Skeletal muscle cell (primary cell): ENCODE results near the gene PAGE4.

Experiments
- DNase-seq: peaks from one replicate; pipeline ENCODE4 v3.0.0-alpha.2; 2010; ENCODE audit warnings: low read depth
- H3K4me3 ChIP-seq: 2 replicates; pipeline ENCODE4 v1.5.1; 2011; ENCODE audit warnings: low read depth, mild to moderate bottlenecking, control low read depth, low read length, moderate library complexity

PAGE4 gene, protein sequence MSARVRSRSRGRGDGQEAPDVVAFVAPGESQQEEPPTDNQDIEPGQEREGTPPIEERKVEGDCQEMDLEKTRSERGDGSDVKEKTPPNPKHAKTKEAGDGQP

GRCh38 chrX:49829016-49829415 lies at the start of gene PAGE4:
PAGE4 (plus strand) TSS chrX:49829303; CDS start chrX:49830429, 1,126 bp downstream.
- DNase-seq: no peak
- H3K4me3 ChIP-seq: no peak within 1 kb of the TSS

DNA sequence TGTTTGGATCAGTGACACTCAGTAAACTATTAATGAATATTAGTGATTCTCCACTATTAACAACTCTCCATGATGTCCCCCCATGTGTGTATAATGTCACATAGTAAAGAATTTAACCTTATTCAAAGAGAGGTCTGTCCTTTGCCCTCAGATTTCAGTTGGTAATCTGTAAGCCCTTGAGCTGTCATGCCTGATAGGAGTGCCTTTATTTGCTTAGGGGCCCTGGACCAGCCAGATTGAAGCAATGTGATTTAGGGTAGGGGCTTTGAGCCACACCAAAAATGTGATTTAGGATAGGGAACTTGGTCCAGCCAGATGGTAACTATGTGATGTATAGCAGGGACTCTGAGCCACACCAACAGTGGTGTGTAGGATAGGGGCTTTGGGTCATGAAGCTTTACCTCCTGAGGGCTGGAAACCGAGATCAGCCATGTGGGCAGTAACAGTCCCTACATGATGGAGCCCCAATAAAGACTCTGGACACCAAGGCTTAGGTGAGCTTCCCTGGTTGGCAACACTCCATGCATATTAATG lies 44.3 kb upstream of the PAGE4 start:
- H3K4me3 ChIP-seq: no peak overlapping the region
- no peak for DNase-seq

DNA sequence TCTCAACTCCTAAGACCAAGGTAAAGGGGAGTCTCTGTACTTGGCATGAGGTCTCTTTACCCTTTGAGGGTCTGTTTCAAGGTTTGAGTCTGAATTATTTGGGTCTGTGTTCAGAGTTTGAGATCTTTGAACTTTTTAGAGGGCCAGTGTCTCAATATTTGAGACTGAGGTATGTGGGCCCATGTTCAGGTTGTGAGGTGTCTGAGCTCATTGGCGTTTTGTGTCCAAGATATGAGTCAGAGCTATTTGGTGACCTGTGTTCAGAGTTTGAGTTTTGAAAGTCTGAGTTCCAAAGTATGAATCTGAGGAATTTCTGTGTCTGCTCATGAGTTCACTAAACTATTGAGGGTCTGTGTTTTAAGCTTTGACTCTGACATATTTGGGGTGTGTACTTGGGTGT lies 36.7 kb upstream of the PAGE4 start:
- no peak for DNase-seq
- no peak overlapping the region for H3K4me3 ChIP-seq

- H3K4me3 ChIP-seq: no peak overlapping the region
- no peak for DNase-seq
These were observed 35.4 kb upstream of the PAGE4 start for GRCh38 chrX:49793686-49794085.

DNA sequence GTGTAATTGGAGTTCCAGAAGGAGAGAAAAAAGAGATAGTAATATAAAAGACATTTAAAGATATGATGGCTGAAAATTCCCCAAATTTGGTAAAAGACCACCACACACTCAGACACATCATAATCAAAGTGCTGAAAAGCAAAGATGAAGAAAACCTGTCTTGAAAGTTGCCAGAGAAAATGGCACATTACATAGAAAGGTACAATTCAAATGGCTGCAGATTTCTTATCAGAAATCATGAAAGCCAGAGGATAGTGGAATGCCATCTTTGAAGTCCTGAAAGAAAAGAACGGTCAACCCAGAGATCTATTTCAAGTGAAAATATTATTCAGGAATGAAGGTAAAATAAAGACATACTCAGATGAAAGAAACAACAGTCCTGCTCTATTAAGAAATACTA lies 29.3 kb upstream of the PAGE4 start:
- no peak for DNase-seq
- H3K4me3 ChIP-seq: no peak overlapping the region

DNA sequence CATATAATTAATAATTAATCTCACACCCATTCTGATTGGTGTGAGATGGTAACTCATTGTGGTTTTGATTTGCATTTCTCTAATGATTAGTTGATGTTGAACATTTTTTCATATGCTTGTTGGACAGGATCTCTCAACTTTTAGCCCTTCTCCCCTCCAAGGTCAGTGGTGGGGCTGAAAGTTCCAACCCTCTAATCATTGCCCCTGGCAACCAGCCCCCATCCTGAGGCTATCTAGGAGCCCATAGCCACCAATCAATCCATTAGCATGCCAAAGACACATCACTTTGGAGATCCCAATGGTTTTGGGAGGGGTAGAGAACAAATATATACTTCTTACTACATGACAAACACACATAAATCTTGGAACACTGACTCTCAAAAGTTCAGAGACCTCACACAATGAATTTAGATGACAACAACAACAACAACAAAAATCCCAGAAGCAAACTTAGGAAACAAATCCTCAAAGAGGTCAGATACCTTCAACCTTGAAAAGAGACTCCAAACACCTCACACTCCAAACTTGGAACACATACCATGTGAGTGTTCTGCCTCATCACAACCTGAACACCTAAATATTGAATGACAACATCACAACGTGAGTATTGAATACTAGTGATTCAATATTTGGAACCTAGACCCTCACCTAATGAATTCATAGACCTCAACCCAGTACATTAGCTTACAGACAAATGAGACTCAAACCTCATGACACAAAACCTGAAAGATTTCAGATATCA lies 19.0 kb upstream of the PAGE4 start:
- no peak overlapping the region for H3K4me3 ChIP-seq
- DNase-seq: no peak

GRCh38 chrX:49812177-49812576 lies 16.9 kb upstream of the PAGE4 start:
- DNase-seq: no peak
- no peak overlapping the region for H3K4me3 ChIP-seq

- no peak for DNase-seq
- H3K4me3 ChIP-seq: no peak overlapping the region
These were observed 12.7 kb upstream of the PAGE4 start for GRCh38 chrX:49816435-49816834.

- no peak overlapping the region for H3K4me3 ChIP-seq
- no peak for DNase-seq
These were observed 9.3 kb downstream of the PAGE4 start for GRCh38 chrX:49838374-49838773.

DNA sequence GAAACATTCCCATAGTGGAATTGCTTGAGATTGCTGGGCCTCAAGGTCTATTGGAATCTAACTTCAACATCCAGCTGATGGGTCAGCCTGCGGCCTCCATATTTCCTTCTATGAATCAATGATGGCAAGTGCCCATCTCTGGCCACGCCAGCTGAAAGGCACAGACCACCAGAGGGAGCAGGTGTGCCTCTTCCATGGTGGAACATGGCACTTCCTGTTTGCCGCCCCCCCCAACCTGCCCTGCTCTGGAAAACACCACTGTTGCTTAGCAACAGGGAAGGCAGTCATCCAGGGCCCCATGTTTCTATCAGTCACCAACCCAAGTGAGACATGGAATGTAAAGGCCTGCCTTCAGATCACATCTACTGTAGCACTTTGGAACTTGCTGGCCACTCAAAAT lies 11.6 kb downstream of the PAGE4 start:
- DNase-seq: peak; percentile 4
- no peak overlapping the region for H3K4me3 ChIP-seq

- DNase-seq: no peak
- H3K4me3 ChIP-seq: no peak overlapping the region
These were observed 13.5 kb downstream of the PAGE4 start for GRCh38 chrX:49842621-49843020.

- no peak for DNase-seq
- H3K4me3 ChIP-seq: no peak overlapping the region
These were observed 15.5 kb downstream of the PAGE4 start for GRCh38 chrX:49844611-49845010.

- DNase-seq: no peak
- H3K4me3 ChIP-seq: no peak overlapping the region
These were observed 16.7 kb downstream of the PAGE4 start for GRCh38 chrX:49845701-49846403.

DNA sequence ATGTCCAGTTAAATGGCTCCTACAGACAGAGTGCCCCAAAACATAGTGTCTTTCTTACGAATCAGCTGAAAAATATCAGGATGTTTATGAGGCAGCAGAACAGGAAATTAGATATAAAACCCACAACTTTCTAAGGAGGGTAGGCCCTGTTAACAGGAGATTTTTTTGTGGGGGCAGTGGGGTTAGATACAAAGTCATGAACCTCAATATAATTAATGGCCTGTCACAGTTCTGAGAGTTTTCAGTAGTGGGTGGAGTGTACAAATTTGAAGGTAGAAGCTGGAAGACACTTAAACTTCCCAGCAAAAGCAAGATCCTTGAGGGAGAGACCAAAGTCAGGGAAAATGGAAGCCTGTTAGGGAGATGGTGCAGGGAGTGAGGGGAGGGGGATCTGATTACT lies 17.4 kb downstream of the PAGE4 start:
- no peak for DNase-seq
- H3K4me3 ChIP-seq: no peak overlapping the region

GRCh38 chrX:49848275-49848674 lies 19.2 kb downstream of the PAGE4 start:
- no peak for DNase-seq
- no peak overlapping the region for H3K4me3 ChIP-seq

DNA sequence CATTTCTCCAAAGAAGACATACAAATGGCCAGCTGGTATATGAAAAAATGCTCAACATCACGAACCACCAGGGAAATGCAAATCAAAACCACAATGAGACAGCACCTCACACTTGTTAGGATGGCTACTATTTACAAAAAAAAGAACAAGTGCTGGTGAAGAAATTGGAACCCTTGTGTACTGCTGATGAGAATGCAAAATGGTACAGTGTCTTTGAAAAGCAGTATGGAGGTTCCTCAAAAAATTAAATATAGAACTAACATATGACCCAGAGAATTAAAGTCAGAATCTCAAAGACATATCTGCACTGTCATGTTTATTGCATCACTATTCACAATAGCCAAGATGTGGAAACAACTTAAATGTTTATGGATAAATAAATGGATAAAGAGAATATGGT lies 20.9 kb downstream of the PAGE4 start:
- no peak overlapping the region for H3K4me3 ChIP-seq
- no peak for DNase-seq

DNA sequence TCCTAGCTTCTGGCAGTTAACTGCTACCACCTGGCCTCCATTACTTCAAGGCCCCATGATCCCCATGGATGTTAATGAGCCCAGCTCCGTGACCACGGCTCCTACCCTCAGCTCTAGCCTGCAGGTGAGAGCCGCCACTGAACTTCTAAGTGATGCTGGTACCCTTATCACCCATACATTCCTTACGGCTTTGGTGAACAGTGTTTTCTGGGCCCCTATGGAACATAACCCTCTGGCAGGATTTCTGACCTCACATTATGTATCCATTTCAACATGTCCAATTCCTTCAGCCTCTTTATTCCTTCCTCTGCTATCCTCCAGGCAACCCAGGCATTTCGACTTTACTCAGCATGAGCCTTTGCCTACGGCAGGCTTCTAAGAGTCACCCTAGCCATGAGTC lies 24.6 kb downstream of the PAGE4 start:
- H3K4me3 ChIP-seq: no peak overlapping the region
- no peak for DNase-seq

GRCh38 chrX:49856819-49857218 lies 27.7 kb downstream of the PAGE4 start:
- no peak for DNase-seq
- no peak overlapping the region for H3K4me3 ChIP-seq

DNA sequence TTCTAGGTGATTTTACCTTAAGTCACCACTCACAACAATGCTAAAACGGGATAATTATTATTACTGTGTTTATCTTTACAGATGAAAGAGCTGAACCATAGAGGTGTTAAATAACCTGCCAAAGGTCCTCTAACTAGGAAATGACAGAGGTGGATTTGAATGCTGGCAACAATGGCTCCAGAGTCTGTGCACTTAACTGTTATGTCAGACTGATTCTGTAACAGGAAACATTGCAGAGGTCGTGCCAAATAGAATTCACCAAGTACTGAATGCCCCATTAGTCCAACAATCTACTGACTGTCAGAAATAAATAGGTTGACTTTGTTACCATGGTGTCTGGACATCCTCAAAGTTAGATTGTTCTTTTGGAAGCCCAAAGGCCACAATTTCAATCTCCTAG lies 29.2 kb downstream of the PAGE4 start:
- H3K4me3 ChIP-seq: no peak overlapping the region
- no peak for DNase-seq

- DNase-seq: no peak
- H3K4me3 ChIP-seq: no peak overlapping the region
These were observed 30.4 kb downstream of the PAGE4 start for GRCh38 chrX:49859491-49859890.
